Mesendoderm (in vitro differentiated cells): ENCODE measurements around the gene ZFYVE21.

Source experiments
- DNase-seq: peaks from one replicate; pipeline ENCODE4 v3.0.0; 2013
- H2AK5ac ChIP-seq: 2 replicates; pipeline ENCODE4 v1.6.1; 2013; ENCODE audit warnings: low read length, inconsistent platforms
- H2BK120ac ChIP-seq: 2 replicates; pipeline ENCODE4 v1.6.1; 2013; ENCODE audit warnings: low read depth, mild to moderate bottlenecking, low read length, moderate library complexity, mixed read lengths
- H2BK15ac ChIP-seq: replicated peaks from 2 replicates; pipeline ENCODE4 v1.6.1; 2013; ENCODE audit warnings: low read depth, mild to moderate bottlenecking, moderate library complexity
- H2BK5ac ChIP-seq: 2 replicates; pipeline ENCODE4 v1.6.1; 2013; ENCODE audit warnings: low read length, inconsistent platforms
- H3K18ac ChIP-seq: 2 replicates; pipeline ENCODE4 v1.6.1; 2013; ENCODE audit warnings: mild to moderate bottlenecking, low read length, mixed read lengths
- H3K23ac ChIP-seq: one replicate; pipeline ENCODE4 v1.6.1; 2013; ENCODE audit warnings: low read length
- H3K27ac ChIP-seq: 2 replicates; pipeline ENCODE4 v1.5.1; 2013; ENCODE audit warnings: low read depth, mild to moderate bottlenecking, inconsistent platforms, low read length, moderate library complexity
- H3K27me3 ChIP-seq: 2 replicates; pipeline ENCODE4 v1.6.1; 2013; ENCODE audit warnings: low read length, control low read depth, mild to moderate bottlenecking, inconsistent platforms; ENCODE audit not compliant: insufficient read depth, poor library complexity
- H3K36me3 ChIP-seq: 2 replicates; pipeline ENCODE4 v1.6.1; 2013; ENCODE audit warnings: low read length, inconsistent platforms; ENCODE audit not compliant: control insufficient read depth, insufficient read depth
- H3K4ac ChIP-seq: one replicate; pipeline ENCODE4 v1.6.1; 2013; ENCODE audit warnings: low read depth, mild to moderate bottlenecking, low read length, moderate library complexity
- H3K4me1 ChIP-seq: 2 replicates; pipeline ENCODE4 v1.6.1; 2013; ENCODE audit warnings: low read depth, low read length, inconsistent platforms; ENCODE audit not compliant: control insufficient read depth
- H3K4me2 ChIP-seq: 2 replicates; pipeline ENCODE4 v1.6.1; 2013; ENCODE audit warnings: low read length
- H3K4me3 ChIP-seq: 2 replicates; pipeline ENCODE4 v1.5.1; 2013; ENCODE audit warnings: mild to moderate bottlenecking, low read length
- H3K56ac ChIP-seq: one replicate; pipeline ENCODE4 v1.6.1; 2013; ENCODE audit warnings: low read length
- H3K79me1 ChIP-seq: 2 replicates; pipeline ENCODE4 v1.6.1; 2013; ENCODE audit warnings: low read length, inconsistent platforms
- H3K79me2 ChIP-seq: 2 replicates; pipeline ENCODE4 v1.6.1; 2013; ENCODE audit warnings: mild to moderate bottlenecking, low read length; ENCODE audit not compliant: control insufficient read depth, insufficient read depth
- H3K9ac ChIP-seq: 2 replicates; pipeline ENCODE4 v1.6.1; 2013; ENCODE audit warnings: low read length, inconsistent platforms
- H4K5ac ChIP-seq: one replicate; pipeline ENCODE4 v1.6.1; 2013; ENCODE audit warnings: low read length
- H4K8ac ChIP-seq: one replicate; pipeline ENCODE4 v1.6.1; 2013; ENCODE audit warnings: low read depth, mild to moderate bottlenecking, control low read depth, low read length, moderate library complexity
- WGBS: extraction: QIAGEN DNeasy Blood & Tissue Kit; methylation state at CpG from one replicate; pipeline ENCODE4 v1.1.7; 2013; ENCODE audit warnings: low lambda C conversion rate, missing lambda C conversion rate; ENCODE audit not compliant: insufficient coverage; ENCODE audit errors: extremely low coverage; 5-methylcytosine and 5-hydroxymethylcytosine counted together

Gene ZFYVE21

DNA sequence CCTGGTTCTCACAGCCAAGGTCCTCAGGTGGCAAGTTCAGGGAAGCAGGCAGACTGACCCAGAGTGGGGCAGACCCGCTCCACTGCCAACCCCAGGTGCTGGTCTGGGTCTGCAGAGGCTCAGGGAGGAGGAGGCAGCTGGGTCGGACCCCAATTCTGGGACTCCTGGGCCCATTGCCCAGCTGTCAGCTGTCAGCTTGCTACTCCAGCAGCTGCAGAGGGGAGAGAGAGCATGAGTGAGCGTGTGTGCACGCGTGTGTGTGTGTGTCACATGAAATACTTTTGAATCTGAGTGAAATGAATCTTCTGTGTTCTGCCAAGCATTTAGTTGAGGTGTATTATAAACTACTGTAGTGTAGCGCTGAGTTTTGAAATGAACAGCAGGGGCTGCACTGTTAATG, 31.1 kb upstream of the ZFYVE21 start:
- Histone ChIP-seq H3K27me3 (no peaks in the 10 kb centered on the region), H3K4ac (no peak overlapping the region), H3K4me2 (no peak overlapping the region), H2BK5ac (no peak overlapping the region), H3K79me2 (no peaks in the 10 kb centered on the region), H3K4me3 (no peak overlapping the region), H3K23ac (no peak overlapping the region), H3K79me1 (peaks cover 6% of the 10 kb centered on the region), H3K36me3 (peaks cover 14% of the 10 kb centered on the region), H3K4me1 (no peaks in the 10 kb centered on the region), H4K8ac (no peak overlapping the region), H2BK15ac (no peak overlapping the region), H4K5ac (no peak overlapping the region), H3K18ac (no peak overlapping the region), H2AK5ac (no peak overlapping the region), H3K9ac (no peak overlapping the region), H3K56ac (no peak overlapping the region), H2BK120ac (no peak overlapping the region), H3K27ac (no peak overlapping the region)
- DNase-seq: no peak
- WGBS: no CpG with 5 or more reads among the region's 6 CpGs

DNA sequence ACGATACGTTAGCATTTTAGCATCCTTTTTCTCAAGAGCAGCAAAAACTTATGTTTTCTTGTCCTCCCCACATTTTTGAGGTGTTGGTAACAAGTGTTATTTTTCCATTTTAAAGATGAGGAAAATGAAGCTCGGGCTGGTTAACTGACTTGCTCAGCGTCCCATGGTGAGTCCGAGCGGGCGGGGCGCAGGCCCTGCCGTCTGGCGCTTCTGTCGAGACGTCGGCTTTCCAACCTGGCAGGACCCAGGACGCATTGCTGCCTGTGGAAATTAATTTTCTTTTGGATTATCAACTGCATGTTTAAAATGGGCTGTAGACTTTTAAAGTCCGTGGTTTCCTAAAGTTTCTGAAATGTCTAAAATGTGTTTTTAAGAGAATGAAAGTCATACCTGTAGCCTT, 30.7 kb upstream of the ZFYVE21 start:
- Histone ChIP-seq H3K4me3 (no peak overlapping the region), H3K4me2 (no peak overlapping the region), H3K23ac (no peak overlapping the region), H3K36me3 (peaks cover 12% of the 10 kb centered on the region), H3K18ac (no peak overlapping the region), H2BK120ac (no peak overlapping the region), H4K8ac (no peak overlapping the region), H3K4ac (no peak overlapping the region), H2AK5ac (no peak overlapping the region), H3K4me1 (no peaks in the 10 kb centered on the region), H4K5ac (no peak overlapping the region), H3K79me1 (peaks cover 7% of the 10 kb centered on the region), H3K27ac (no peak overlapping the region), H2BK5ac (no peak overlapping the region), H3K56ac (no peak overlapping the region), H3K79me2 (no peaks in the 10 kb centered on the region), H3K27me3 (no peaks in the 10 kb centered on the region), H2BK15ac (no peak overlapping the region), H3K9ac (no peak overlapping the region)
- no CpG with 5 or more reads among the region's 15 CpGs for WGBS
- DNase-seq: no peak

DNA sequence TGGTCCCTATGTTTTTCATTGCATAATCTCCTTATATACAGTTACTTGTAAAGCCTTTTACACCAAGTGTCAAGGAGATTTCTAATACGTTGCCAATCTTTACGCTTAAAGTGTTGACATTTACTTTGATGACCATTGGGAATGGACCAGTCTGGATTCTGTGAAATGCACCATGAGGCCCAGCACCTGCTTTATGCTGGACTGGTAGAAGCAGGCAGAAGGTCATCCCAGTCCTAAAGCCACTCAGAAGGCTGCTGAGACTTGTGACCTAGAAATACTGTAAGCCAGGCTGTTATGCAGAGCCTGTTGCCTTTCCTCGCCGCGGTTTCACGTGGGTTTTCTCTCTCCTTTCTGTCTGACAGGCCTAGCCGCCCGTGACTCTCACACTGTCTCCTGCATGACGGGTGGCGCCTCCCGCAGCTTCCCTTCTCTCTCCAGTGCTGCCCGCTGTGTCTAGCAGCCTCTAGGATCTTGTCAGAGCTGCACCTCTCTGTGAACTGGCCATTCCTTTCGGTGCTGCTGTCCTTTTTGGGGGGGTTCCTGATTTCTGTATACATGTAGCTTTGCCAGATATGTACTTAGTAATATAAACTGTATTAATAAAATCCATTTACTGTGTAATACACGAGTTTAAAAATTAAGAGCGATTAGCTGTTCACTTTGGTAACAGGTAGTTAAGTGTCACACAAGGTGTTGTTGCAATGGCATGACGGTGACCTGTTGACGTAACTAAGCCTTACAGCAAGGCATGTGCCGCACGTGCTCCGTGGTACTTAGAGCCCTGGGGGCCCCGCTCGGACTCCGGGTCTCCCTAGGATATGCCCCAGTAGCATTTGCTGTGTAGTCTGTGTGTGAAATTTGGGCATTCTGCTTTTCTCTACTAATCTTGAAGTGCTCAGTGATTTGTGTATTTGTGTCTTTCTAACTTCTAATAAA, 30.1 kb upstream of the ZFYVE21 start:
- Histone ChIP-seq H3K27me3 (no peaks in the 10 kb centered on the region), H3K4me3 (no peak overlapping the region), H2BK5ac (no peak overlapping the region), H3K79me1 (peaks cover 10% of the 10 kb centered on the region), H3K36me3 (peaks cover 10% of the 10 kb centered on the region), H3K18ac (no peak overlapping the region), H3K4ac (no peak overlapping the region), H2BK15ac (no peak overlapping the region), H2AK5ac (no peak overlapping the region), H3K4me1 (no peaks in the 10 kb centered on the region), H4K5ac (no peak overlapping the region), H3K27ac (no peak overlapping the region), H3K56ac (no peak overlapping the region), H3K23ac (no peak overlapping the region), H2BK120ac (no peak overlapping the region), H4K8ac (no peak overlapping the region), H3K79me2 (no peaks in the 10 kb centered on the region), H3K9ac (no peak overlapping the region), H3K4me2 (no peak overlapping the region)
- WGBS: no CpG with 5 or more reads among the region's 23 CpGs
- DNase-seq: no peak

DNA sequence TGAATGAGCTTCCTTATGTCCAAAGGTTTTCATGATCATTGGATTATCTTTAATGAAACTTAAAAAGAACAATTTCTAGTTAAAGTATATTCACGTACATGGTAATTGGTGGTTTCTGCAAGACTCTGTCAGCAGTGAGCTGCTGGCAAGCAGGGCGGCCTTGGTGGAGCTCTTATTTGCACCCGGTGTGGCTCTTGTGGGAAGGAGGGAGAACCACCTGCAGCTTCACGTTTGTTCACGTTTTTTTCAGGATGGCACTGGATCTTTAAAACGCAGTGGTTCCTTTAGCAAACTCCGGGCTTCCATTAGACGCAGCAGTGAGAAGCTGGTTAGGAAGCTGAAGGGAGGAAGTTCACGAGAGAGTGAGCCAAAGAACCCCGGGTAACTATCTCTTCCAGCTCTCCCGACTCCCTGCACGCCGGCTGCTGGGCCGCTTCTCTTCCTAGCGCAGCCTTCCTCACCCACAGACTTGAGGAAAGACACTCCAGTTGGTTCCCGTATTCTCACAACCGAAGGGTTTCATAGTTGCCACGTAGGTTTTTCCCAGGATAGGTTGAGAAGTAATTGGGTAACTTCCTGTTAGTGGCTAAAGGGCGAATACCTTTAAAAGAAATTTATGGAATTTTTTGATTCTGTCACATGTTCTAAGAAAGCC, 28.7 kb upstream of the ZFYVE21 start:
- Histone ChIP-seq H3K36me3 (peaks cover 6% of the 10 kb centered on the region), H3K27me3 (no peaks in the 10 kb centered on the region), H3K79me2 (no peaks in the 10 kb centered on the region), H2BK120ac (no peak overlapping the region), H3K23ac (no peak overlapping the region), H2BK15ac (no peak overlapping the region), H3K4me2 (no peak overlapping the region), H3K4me3 (no peak overlapping the region), H3K27ac (no peak overlapping the region), H3K4ac (no peak overlapping the region), H2BK5ac (no peak overlapping the region), H3K9ac (no peak overlapping the region), H3K79me1 (peaks cover 8% of the 10 kb centered on the region), H3K4me1 (no peaks in the 10 kb centered on the region), H2AK5ac (no peak overlapping the region), H4K5ac (no peak overlapping the region), H3K56ac (no peak overlapping the region), H4K8ac (no peak overlapping the region), H3K18ac (no peak overlapping the region)
- no peak for DNase-seq
- WGBS: no CpG with 5 or more reads among the region's 19 CpGs

DNA sequence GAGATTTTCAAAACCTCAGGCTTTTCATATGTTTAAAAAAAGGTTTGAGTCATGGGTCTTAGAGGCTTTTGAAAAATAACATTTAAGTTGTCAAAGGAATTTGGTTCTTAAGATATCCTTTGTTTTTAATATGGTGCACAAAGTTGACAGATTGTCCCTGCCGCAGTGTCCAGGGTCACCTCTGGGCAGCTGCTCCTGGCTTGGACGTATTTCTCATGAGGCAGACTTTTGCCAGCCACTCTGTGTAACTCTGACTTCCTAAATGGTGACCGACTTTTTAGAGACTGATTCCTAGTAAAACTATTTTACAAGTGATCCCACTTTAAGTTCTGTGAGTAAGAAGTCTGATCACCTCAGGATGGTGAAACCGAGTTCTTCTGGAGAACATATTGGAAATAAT, 27.9 kb upstream of the ZFYVE21 start:
- Histone ChIP-seq H3K4me2 (no peak overlapping the region), H2BK5ac (no peak overlapping the region), H3K27ac (no peak overlapping the region), H3K4me3 (no peak overlapping the region), H3K18ac (no peak overlapping the region), H3K79me2 (no peaks in the 10 kb centered on the region), H3K4ac (no peak overlapping the region), H3K27me3 (no peaks in the 10 kb centered on the region), H4K8ac (no peak overlapping the region), H3K79me1 (peaks cover 8% of the 10 kb centered on the region), H3K4me1 (no peaks in the 10 kb centered on the region), H3K9ac (no peak overlapping the region), H3K36me3 (peaks cover 6% of the 10 kb centered on the region), H4K5ac (no peak overlapping the region), H3K56ac (no peak overlapping the region), H2BK15ac (no peak overlapping the region), H2AK5ac (no peak overlapping the region), H3K23ac (no peak overlapping the region), H2BK120ac (no peak overlapping the region)
- no CpG with 5 or more reads among the region's 4 CpGs for WGBS
- DNase-seq: no peak
